ENCODE data around the gene STAC3. TPM values are rescaled to one million over a fixed set of nuclear protein-coding genes. Genes with fewer than 3 reads are reported as not detected.

STAC3 gene
- total and polyA plus RNA-seq, 9 of the 15 experiments (the other 6 are each of a cell fraction or from before 2014, with no cell fraction given) = 0.45 to 6.4 (median 3.3) TPM

DNA sequence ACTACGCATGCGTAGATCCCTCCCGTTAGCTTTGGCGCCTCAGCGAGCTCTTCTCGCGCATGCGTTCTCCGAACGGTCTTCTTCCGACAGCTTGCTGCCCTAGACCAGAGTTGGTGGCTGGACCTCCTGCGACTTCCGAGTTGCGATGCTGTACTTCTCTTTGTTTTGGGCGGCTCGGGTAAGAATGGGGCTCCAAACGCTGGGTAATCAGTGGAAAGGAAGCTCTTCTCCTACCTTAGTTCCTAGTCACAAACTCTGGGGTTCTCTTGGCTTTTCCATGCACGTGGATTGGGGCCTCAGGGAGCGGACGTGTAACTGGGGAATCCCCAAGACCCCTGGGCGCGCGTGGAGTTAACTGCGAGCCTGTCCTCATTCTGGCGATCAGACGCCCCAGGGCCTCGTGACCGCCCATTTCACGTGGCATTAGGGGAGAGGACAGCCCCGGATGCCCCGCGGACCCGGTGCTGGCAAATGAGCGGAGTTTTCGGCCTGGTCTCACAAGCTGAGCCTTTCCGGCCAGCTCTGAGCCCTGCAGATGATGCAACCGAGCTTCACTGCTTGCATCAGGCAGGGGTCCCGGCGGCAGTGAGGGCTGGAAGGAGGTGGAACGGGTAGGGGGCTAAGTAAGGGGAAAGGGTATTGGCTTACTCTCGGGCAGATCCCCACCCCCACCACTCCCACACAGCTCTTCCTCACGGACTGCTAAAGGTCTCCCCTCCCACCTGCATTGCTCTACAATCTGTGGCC lies 21.2 kb downstream of the STAC3 start, which contains the start of gene SHMT2:
TSS of gene SHMT2 (plus strand) at position 78 of the 747 bp plus-strand sequence. CDS start at position 146, 68 bp downstream.
- H3K4me2 ChIP-seq (ENCODE audit: insufficient read depth, low read length) = peak within 1 kb of the TSS; percentile 97
- in situ Hi-C loops (cut with MboI) (no loop called here), intact Hi-C loops (cut with micrococcal nuclease) (no loop called here)
- H4K20me1 ChIP-seq (replicated peaks; ENCODE audit: control insufficient read depth, insufficient read depth, low read length) = peaks cover 12% of the 10 kb centered on the region
- peak within 1 kb of the TSS; percentile 92 to 96 for H3K9ac ChIP-seq (ENCODE audit: insufficient read depth in 1 of 2, low read depth in 2 of 2, low read length in 2 of 2)
- peaks cover 41 to 65% of the 10 kb centered on the region in 2 experiments for H3K4me1 ChIP-seq (replicated peaks in 1 of 2; ENCODE audit: control insufficient read depth in 2 of 2, insufficient read depth in 2 of 2, low read length in 2 of 2)
- H3K27ac ChIP-seq (ENCODE audit: extremely low read depth, low read depth, low read length) = peak within 1 kb of the TSS; percentile 82
- TSS peak; percentile 63 for BruUV-seq (replicated peaks)
- H3K79me2 ChIP-seq (ENCODE audit: control insufficient read depth, insufficient read depth, low read length) = peaks cover 28% of the 10 kb centered on the region
- DNase-seq (ENCODE audit: extremely low read depth in 1 of 4, low spot score in 3 of 4) (peak; percentile 97 to 99 (median 98)), ATAC-seq (peak; percentile 77), FAIRE-seq (peak; percentile 99)
- H3K27me3 ChIP-seq (ENCODE audit: control insufficient read depth in 2 of 2, insufficient read depth in 2 of 2, low read length in 2 of 2) = no peaks in the 10 kb centered on the region
- H3K36me3 ChIP-seq (ENCODE audit: control insufficient read depth, insufficient read depth, low read length) = peaks cover 43% of the 10 kb centered on the region; the same call in 2 of the 3 replicates
- no peaks in the 10 kb centered on the region for H3K9me3 ChIP-seq (replicated peaks; ENCODE audit: control insufficient read depth, insufficient read depth, low read depth, low read length)
- ChIA-PET POLR2A (interaction anchor here (0.5 to 2.3 kb wide), 18 partner anchors 8 to 290 kb away, joined by 3 to 33 read pairs (median 3); partner anchors contain the start of genes DDIT3, GLI1, NEMP1 and NXPH4), CTCF (ENCODE audit: low intra/inter-chr PET ratio) (interaction anchor here (0.7 to 1.0 kb wide), 3 partner anchors 15 to 17 kb away, joined by 3 to 4 read pairs (median 3); no protein-coding TSS in a partner anchor)
- H3K9me1 ChIP-seq (ENCODE audit: control insufficient read depth, insufficient read depth, low read length) = peaks cover 7% of the 10 kb centered on the region
- WGBS (ENCODE audit: insufficient coverage, low coverage, missing lambda C conversion rate) = 0% methylated on average over 37 of the region's 42 CpGs
- H3K4me3 ChIP-seq = peak within 1 kb of the TSS; percentile 64
- H2AFZ ChIP-seq (ENCODE audit: low read depth, low read length) = peak within 1 kb of the TSS; percentile 97
- TF ChIP-seq OTX1 (CRISPR knock-in tag; IDR thresholded peaks at IDR 0.05) (no peak), FIP1L1 (IDR thresholded peaks at IDR 0.05; ENCODE audit: low read depth, low read length, poor library complexity, severe bottlenecking) (no peak), FOXA3 (CRISPR knock-in tag; conservative IDR thresholded peaks at IDR 0.05 in 1 of 2, IDR thresholded peaks at IDR 0.05 in 1 of 2) (no peak; a peak in 1 of 4 replicates), PTBP1 (IDR thresholded peaks at IDR 0.05; ENCODE audit: low read depth, low read length) (no peak), HSF4 (CRISPR knock-in tag; IDR thresholded peaks at IDR 0.05; ENCODE audit: borderline replicate concordance) (no peak), ZFP1 (CRISPR knock-in tag; IDR thresholded peaks at IDR 0.05) (no peak), ZNF197 (CRISPR knock-in tag; IDR thresholded peaks at IDR 0.05; ENCODE audit: low read depth) (no peak), STAT5A (IDR thresholded peaks at IDR 0.05; ENCODE audit: borderline replicate concordance, low read length) (no peak), CBFB (CRISPR knock-in tag; IDR thresholded peaks at IDR 0.05) (0 out of 2 replicates have a peak, but pooled peaks have one; percentile 30), SRSF9 (IDR thresholded peaks at IDR 0.05; ENCODE audit: borderline replicate concordance, low read depth, low read length) (no peak)
- TF ChIP-seq, protein P1, sequence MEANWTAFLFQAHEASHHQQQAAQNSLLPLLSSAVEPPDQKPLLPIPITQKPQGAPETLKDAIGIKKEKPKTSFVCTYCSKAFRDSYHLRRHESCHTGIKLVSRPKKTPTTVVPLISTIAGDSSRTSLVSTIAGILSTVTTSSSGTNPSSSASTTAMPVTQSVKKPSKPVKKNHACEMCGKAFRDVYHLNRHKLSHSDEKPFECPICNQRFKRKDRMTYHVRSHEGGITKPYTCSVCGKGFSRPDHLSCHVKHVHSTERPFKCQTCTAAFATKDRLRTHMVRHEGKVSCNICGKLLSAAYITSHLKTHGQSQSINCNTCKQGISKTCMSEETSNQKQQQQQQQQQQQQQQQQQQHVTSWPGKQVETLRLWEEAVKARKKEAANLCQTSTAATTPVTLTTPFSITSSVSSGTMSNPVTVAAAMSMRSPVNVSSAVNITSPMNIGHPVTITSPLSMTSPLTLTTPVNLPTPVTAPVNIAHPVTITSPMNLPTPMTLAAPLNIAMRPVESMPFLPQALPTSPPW (CRISPR knock-in tag; IDR thresholded peaks at IDR 0.05) = no peak
- TF ChIP-seq, protein P2, sequence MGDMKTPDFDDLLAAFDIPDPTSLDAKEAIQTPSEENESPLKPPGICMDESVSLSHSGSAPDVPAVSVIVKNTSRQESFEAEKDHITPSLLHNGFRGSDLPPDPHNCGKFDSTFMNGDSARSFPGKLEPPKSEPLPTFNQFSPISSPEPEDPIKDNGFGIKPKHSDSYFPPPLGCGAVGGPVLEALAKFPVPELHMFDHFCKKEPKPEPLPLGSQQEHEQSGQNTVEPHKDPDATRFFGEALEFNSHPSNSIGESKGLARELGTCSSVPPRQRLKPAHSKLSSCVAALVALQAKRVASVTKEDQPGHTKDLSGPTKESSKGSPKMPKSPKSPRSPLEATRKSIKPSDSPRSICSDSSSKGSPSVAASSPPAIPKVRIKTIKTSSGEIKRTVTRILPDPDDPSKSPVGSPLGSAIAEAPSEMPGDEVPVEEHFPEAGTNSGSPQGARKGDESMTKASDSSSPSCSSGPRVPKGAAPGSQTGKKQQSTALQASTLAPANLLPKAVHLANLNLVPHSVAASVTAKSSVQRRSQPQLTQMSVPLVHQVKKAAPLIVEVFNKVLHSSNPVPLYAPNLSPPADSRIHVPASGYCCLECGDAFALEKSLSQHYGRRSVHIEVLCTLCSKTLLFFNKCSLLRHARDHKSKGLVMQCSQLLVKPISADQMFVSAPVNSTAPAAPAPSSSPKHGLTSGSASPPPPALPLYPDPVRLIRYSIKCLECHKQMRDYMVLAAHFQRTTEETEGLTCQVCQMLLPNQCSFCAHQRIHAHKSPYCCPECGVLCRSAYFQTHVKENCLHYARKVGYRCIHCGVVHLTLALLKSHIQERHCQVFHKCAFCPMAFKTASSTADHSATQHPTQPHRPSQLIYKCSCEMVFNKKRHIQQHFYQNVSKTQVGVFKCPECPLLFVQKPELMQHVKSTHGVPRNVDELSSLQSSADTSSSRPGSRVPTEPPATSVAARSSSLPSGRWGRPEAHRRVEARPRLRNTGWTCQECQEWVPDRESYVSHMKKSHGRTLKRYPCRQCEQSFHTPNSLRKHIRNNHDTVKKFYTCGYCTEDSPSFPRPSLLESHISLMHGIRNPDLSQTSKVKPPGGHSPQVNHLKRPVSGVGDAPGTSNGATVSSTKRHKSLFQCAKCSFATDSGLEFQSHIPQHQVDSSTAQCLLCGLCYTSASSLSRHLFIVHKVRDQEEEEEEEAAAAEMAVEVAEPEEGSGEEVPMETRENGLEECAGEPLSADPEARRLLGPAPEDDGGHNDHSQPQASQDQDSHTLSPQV (IDR thresholded peaks at IDR 0.05) = peak; percentile 43
- TF ChIP-seq, protein P3, sequence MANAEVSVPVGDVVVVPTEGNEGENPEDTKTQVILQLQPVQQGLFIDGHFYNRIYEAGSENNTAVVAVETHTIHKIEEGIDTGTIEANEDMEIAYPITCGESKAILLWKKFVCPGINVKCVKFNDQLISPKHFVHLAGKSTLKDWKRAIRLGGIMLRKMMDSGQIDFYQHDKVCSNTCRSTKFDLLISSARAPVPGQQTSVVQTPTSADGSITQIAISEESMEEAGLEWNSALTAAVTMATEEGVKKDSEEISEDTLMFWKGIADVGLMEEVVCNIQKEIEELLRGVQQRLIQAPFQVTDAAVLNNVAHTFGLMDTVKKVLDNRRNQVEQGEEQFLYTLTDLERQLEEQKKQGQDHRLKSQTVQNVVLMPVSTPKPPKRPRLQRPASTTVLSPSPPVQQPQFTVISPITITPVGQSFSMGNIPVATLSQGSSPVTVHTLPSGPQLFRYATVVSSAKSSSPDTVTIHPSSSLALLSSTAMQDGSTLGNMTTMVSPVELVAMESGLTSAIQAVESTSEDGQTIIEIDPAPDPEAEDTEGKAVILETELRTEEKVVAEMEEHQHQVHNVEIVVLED (CRISPR knock-in tag; IDR thresholded peaks at IDR 0.05) = no peak
